Activated CD4-positive, alpha-beta T cell treated with anti-CD3 and anti-CD28 coated beads, Interleukin-2, amount 50 U/mL, for 1 hour (primary cell): ENCODE data around the gene SLC49A4.
"Not testable (repeated sequence)": the region's sequence is repeated elsewhere in the genome, so short reads cannot be mapped to it uniquely, and the experiment has no call there.

Source experiments
- DNase-seq: peaks from one replicate; pipeline ENCODE4 v3.0.0-alpha.2; 2020

Gene SLC49A4

DNA sequence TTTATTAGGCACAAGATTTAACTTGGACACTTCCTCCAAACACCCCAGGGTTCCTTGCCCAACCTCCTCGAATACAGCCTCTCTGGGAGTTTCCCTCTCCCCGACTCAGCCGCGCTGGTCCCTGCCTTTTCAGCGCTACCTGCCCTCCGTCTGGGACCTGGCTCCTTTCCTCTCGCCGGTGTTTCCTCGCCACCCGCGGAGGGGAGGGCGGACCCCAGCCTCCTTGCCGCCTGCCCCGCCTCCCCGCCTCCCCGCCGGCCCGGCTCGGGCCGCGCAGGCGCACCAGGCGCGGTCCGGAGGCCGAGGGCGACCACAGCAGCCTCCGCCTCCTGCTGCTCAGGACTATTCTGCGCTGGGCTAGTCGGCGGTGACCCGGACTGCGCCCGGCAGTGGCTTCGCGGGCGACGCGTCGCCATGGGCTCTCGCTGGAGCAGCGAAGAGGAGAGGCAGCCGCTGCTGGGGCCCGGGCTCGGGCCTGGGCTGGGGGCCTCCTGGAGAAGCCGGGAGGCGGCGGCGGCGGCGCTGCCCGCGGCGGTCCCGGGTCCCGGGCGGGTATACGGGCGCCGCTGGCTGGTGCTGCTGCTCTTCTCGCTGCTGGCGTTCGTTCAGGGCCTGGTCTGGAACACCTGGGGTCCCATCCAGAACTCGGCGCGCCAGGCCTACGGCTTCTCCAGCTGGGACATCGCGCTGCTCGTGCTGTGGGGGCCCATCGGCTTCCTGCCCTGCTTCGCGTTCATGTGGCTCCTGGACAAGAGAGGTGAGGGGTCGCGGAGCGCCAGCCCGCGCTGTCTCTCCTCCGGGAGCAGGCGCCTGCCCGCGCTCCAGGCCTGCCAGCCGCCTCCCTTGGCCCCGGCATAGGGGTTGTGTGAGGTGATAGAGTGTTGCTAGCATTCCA, at the start of gene SLC49A4:
SLC49A4 (plus strand) TSS at position 291 of the 895 bp plus-strand sequence; CDS start at position 415, 124 bp downstream.
- DNase-seq: peak; percentile 52

DNA sequence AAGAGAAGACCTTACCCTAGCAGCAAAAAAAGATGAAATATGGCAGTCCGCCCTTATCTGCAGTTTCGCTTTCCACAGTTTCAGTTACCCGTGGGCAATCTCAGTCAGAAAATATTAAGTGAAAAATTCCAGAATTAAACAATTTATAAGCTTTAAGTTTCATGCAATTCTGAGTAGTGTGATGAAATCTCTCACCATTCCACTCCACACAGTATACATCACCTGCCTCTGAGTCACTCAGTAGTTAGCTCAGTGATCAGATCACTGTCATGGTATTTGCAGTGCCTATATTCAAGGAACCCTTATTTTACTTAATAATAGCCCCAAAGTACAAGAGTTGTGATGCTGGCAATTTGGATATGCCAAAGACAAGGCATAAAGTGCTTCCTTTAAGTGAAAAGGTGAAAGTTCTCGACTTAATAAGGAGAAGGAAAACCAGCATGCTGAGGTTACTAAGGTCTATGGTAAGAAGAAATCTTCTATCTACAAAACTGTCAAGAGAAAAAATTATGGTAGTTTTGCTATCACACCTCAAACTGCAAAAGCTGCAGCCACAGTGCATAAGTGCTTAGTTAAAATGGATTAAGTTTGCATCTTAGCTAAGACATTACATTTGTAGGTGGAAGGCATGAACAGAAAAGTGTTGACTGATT, 49.4 kb upstream of the SLC49A4 start:
- no peak for DNase-seq

- not testable (repeated sequence) for DNase-seq
These were observed 47.6 kb upstream of the SLC49A4 start for GRCh38 chr3:122747295-122747694.

DNA sequence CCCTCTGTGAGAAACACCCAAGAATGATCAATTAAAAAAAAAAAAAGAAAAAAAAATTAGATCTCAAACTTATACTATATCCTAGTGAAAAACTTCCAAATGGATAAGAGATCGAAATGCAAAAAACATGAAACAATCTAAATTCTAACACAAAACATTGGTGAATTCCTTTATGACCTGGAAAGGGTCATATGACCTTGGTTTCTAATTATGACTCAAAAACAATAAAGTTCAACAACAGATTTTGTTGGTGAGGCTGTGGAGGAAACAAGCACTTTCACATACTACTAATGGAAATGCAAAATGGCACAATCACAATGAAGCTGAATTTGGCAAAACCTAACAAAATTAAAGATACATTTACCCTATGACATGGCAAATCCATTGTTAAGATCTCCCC, 46.5 kb upstream of the SLC49A4 start:
- no peak for DNase-seq

GRCh38 chr3:122754929-122755328, 39.9 kb upstream of the SLC49A4 start:
- DNase-seq: no peak

DNA sequence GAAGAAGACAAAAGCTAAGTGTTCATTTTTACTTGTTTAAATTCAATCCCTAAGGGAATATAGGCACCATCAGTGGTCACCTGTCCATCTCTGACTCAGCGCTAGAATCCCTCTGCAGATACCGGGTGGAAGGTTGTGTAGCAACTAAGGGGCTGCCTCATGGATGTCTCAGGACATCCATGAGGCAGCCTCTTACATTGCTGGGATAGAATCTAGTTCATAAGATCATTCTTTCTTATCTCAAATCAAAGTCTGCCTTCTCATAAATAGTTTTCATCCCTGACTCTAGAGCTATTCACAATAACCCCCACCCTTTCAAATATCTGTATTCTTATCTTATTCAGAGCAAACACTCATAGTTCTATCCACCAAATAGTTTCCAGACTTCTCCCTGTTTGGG, 39.4 kb upstream of the SLC49A4 start:
- no peak for DNase-seq

- no peak for DNase-seq
These were observed 35.9 kb upstream of the SLC49A4 start for GRCh38 chr3:122758877-122759560.

GRCh38 chr3:122760453-122761271, 34.2 kb upstream of the SLC49A4 start:
- no peak for DNase-seq

DNA sequence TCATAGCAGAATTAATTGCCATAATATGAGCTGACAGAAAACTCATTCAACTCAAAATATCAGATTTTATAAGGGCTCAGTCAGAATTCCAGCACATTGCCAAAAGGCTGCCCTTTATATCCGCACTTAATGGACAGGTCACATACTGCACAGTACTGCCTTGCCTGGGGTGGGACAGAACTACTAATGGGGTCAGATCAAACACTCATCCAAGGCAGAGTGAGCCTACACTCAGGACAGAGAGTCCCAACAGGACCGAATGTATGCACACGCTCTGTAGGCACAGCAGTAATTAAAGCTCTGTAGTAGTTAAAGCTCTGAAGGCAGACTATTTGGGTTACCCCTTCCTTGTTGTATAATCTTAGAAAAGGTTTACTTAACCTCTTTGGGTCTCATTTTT, 28.4 kb upstream of the SLC49A4 start:
- no peak for DNase-seq

- DNase-seq: no peak
These were observed 27.1 kb upstream of the SLC49A4 start for GRCh38 chr3:122767540-122768372.

DNA sequence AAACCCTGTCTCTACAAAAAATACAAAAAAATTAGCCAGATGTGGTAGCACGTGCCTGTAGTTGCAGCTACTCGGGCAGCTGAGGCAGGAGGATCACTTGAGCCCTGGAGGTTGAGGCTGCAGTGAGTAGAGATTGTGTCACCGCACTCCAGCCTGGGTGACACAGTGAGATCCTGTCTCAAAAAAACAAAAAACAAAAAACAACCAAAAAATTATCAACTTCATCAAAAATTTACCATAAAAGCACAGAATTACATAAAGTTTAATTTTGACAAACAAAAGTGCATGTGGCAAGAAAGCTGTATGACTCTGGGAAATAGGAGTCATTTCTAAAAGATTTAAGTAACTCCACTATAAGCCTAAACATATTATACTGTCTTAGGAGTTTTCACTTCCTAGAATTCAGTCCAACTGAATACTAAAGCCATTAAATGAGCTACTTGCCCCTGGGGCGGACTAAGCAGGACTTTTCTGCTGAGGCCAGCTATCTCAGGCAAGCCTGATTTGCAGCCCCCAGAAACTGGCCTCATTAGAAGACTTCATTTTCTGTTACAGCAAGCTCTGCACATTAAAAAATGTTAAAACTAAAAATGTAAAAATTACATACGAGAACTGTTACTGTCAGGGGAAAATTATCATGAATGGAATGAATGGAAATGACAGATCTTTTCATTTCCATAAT, 24.2 kb upstream of the SLC49A4 start:
- no peak for DNase-seq

GRCh38 chr3:122772827-122773226, 22.0 kb upstream of the SLC49A4 start:
- no peak for DNase-seq

DNA sequence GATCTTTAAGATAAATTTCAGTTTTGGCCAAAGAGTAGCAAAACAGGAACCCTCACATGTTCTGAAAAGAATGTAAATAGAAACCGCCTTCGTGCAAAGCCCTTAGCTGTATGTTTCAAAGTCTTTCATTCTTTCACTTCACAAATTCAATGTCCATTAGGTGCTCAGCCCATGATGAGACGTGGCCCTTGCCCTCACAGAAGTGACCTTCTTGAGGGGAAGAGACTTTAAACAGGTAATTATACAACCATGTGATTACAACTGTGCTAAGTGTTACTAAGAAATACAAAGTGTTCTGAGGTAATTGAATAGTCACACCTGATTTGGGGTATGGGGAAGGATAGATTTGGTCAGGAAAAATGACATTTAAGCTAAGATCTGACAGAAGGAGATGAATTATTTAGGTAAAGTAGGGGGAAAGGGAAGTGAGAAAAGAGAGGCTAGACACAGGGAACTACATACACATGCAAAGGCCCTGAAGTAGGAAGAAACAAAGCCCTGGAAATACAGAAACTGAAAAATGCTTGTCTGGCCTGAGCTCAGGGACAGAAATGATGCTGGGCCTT, 20.8 kb upstream of the SLC49A4 start:
- no peak for DNase-seq

GRCh38 chr3:122774564-122774963, 20.3 kb upstream of the SLC49A4 start:
- no peak for DNase-seq

- DNase-seq: no peak
These were observed 18.0 kb upstream of the SLC49A4 start for GRCh38 chr3:122776675-122777468.

DNA sequence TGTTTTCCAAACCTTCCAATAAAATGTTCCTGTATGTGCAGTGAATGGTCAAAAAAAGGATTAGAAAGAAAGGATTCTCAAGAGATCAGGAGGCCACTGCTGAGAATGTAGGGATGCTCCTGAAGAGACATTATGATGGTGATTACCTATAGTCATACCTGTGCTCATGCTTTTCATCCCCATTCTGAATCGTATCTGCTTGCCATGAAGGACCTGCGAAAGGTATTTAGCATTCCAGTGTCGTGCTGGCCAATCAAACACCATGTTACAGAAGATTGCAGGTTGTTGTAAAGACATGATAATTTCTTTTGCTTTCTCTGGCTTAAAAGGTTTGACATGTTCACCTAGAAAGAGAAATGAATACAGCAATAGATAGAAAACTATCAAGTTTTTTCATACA, 17.3 kb upstream of the SLC49A4 start:
- no peak for DNase-seq

DNA sequence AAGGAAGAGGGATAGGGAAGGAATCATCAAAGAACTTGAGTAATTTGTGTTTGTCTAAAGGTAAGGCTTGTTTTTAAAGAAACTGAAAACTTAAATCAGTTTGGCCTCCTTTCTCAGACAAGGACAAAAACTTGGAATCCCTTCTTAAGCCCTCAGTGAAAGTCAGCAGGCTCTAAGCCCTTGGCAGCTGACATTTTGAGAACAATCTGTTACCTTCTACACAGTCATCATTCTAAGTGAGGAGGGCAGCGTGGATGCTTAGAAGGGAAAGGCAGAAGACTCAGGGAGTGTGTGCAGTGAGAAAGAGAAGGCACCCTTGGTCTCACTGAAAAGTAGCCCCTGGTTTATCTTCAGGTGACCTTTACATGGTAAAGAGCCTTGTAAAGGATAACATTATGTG, 12.1 kb upstream of the SLC49A4 start:
- no peak for DNase-seq

GRCh38 chr3:122784436-122784835, 10.4 kb upstream of the SLC49A4 start:
- DNase-seq: no peak

DNA sequence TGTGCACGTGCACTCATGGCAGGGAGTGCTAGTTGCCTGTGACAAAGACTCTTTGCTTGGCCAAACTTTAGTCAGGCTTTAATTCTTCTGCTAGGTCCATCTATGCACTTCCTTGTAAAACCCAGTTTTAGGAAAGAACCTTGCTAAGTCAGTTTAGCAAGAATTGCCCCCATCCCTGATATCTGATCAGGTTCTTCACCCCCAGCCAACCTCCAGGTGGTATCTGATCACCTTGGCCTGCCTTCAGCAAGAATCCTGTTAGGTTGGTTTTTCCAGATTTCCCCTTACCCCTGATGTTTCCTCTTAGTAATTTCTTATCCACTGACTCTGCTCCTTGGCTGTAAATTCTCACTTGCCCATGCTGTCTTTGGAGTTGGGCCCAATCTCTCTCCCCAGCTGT, 9.6 kb upstream of the SLC49A4 start:
- no peak for DNase-seq

- DNase-seq: no peak
These were observed 8.8 kb upstream of the SLC49A4 start for GRCh38 chr3:122786066-122786465.
